HepG2 (cell line): Measurements from ENCODE around the gene EMCN. TPM values are rescaled to one million over a fixed set of nuclear protein-coding genes. Genes with fewer than 3 reads are reported as not detected.

ENCODE experiments used
- ATAC-seq: fragments of 200-7000 bp; cut with Tn5 transposase; 3 replicates; pipeline ENCODE4 v1.9.1; 2020; ENCODE audit warnings: mild to moderate bottlenecking, moderate library complexity
- BruUV-seq: library from RNA; stranded (reverse); fragments of 400-500 nt; replicated peaks from 2 replicates; lab custom pipeline; 2021; lab: Mats Ljungman, UMichigan
- CTCF ChIA-PET: fragments of 300-600 bp; formaldehyde crosslinking; extraction: SDS; loops from one replicate; lab custom pipeline; 2021; ENCODE audit warnings: low total read pairs, inconsistent platforms, low intra/inter-chr PET ratio; lab: Yijun Ruan, JAX
- POLR2A ChIA-PET: fragments of 350-600 bp; sonication (Branson Sonifier 250); formaldehyde crosslinking; loops from one replicate; lab custom pipeline; 2020; ENCODE audit warnings: antibody characterized with exemption, inconsistent platforms; lab: Yijun Ruan, JAX
- DNase-seq: peaks from one replicate; pipeline ENCODE4 v3.0.0-alpha.2; 2015; ENCODE audit warnings: low spot score
- FAIRE-seq: peaks from 3 replicates; lab custom pipeline; 2011; peaks lifted over from hg19 to GRCh38; lab: Jason Lieb, UNC
- H2AFZ ChIP-seq: one replicate; pipeline ENCODE4 v1.6.1; 2011; ENCODE audit warnings: low read length, inconsistent platforms
- H3K27ac ChIP-seq: fragments of 300-600 bp; 3 replicates; pipeline ENCODE4 v1.8.0; 2011; ENCODE audit warnings: mixed run types, mild to moderate bottlenecking, mixed read lengths, low read length, inconsistent platforms; ENCODE audit not compliant: insufficient read depth; ENCODE audit errors: extremely low read length
- H3K27me3 ChIP-seq, 2 experiments: fragments of 200-600 bp in 1 of 2; 2 replicates in 1 of 2; 3 replicates in 1 of 2; pipeline versions ENCODE4 v1.6.0 to v1.8.0; 2011; ENCODE audit warnings: low read length in 2 of 2, mild to moderate bottlenecking in 2 of 2, moderate library complexity in 2 of 2, inconsistent platforms in 1 of 2; ENCODE audit not compliant: insufficient read depth in 2 of 2, control insufficient read depth in 1 of 2
- H3K36me3 ChIP-seq, 2 experiments: fragments of 200-600 bp in 1 of 2; replicated peaks in 1 of 2; 2 replicates in 1 of 2; 3 replicates in 1 of 2; pipeline versions ENCODE4 v1.5.1 to v1.8.0; 2011; ENCODE audit warnings: low read length in 2 of 2, inconsistent platforms in 1 of 2; ENCODE audit not compliant: insufficient read depth in 2 of 2, control insufficient read depth in 1 of 2
- H3K4me1 ChIP-seq: 2 replicates; pipeline ENCODE4 v1.5.1; 2012; ENCODE audit warnings: low read length, inconsistent platforms; ENCODE audit not compliant: insufficient read depth
- H3K4me2 ChIP-seq: 2 replicates; pipeline ENCODE4 v1.6.0; 2011; ENCODE audit warnings: low read depth, low read length, inconsistent platforms
- H3K4me3 ChIP-seq, 3 experiments: fragments of 200-600 bp in 1 of 3; sonication (generic), shearing (Covaris generic) in 1 of 3; replicated peaks in 1 of 3; 2 replicates each; pipeline ENCODE4 v1.5.1; 2011 to 2016; ENCODE audit warnings: low read length in 3 of 3, inconsistent platforms in 2 of 3, low read depth in 2 of 3, mild to moderate bottlenecking in 2 of 3, control low read depth in 1 of 3, mixed read lengths in 1 of 3; ENCODE audit not compliant: insufficient read depth in 1 of 3
- H3K79me2 ChIP-seq: one replicate; pipeline ENCODE4 v1.6.1; 2011; ENCODE audit warnings: low read length, inconsistent platforms; ENCODE audit not compliant: insufficient read depth
- H3K9ac ChIP-seq: 2 replicates; pipeline ENCODE4 v1.6.0; 2011; ENCODE audit warnings: mild to moderate bottlenecking, low read depth, low read length, inconsistent platforms; ENCODE audit not compliant: insufficient read depth
- H3K9me3 ChIP-seq: 2 replicates; pipeline ENCODE4 v1.5.1; 2012; ENCODE audit warnings: mild to moderate bottlenecking, low read length
- H4K20me1 ChIP-seq: 2 replicates; pipeline ENCODE4 v1.6.0; 2011; ENCODE audit warnings: inconsistent platforms, mild to moderate bottlenecking, low read length, moderate library complexity; ENCODE audit not compliant: insufficient read depth
- HES4 ChIP-seq: sonication (generic); formaldehyde crosslinking; IDR thresholded peaks from 2 replicates; pipeline ENCODE4 v1.9.0; 2021; ENCODE audit warnings: mild to moderate bottlenecking, missing genetic modification reagents, borderline replicate concordance
- JARID2 ChIP-seq: sonication (generic); formaldehyde crosslinking; IDR thresholded peaks from 2 replicates; pipeline ENCODE4 v1.8.1; 2023; ENCODE audit warnings: missing genetic modification reagents, inconsistent platforms; ENCODE audit not compliant: insufficient replicate concordance
- KDM5A ChIP-seq: fragments of 200-600 bp; sonication (generic); IDR thresholded peaks from 2 replicates; pipeline ENCODE4 v1.7.0; 2018; ENCODE audit warnings: antibody characterized with exemption, mild to moderate bottlenecking, low read length, borderline replicate concordance
- MTA1 ChIP-seq: sonication (generic); formaldehyde crosslinking; IDR thresholded peaks from 2 replicates; pipeline ENCODE4 v1.4.0; 2020; ENCODE audit warnings: missing genetic modification reagents, mild to moderate bottlenecking, borderline replicate concordance
- RARA ChIP-seq: IDR thresholded peaks from 2 replicates; pipeline ENCODE4 v1.6.1; 2016; ENCODE audit warnings: missing genetic modification reagents, missing compliant biosample characterization
- ZBTB14 ChIP-seq: sonication (generic); formaldehyde crosslinking; IDR thresholded peaks from 2 replicates; pipeline ENCODE4 v1.4.0; 2020; ENCODE audit warnings: missing genetic modification reagents
- ZFYVE20 ChIP-seq: sonication (generic); formaldehyde crosslinking; IDR thresholded peaks from 2 replicates; pipeline ENCODE4 v1.8.0; 2023; ENCODE audit warnings: low read depth, mild to moderate bottlenecking, moderate library complexity, missing genetic modification reagents, borderline replicate concordance
- ZNF235 ChIP-seq: sonication (generic); formaldehyde crosslinking; IDR thresholded peaks from 2 replicates; pipeline ENCODE4 v1.8.1; 2023; ENCODE audit warnings: mild to moderate bottlenecking, missing genetic modification reagents, borderline replicate concordance
- ZNF468 ChIP-seq: sonication (generic); formaldehyde crosslinking; IDR thresholded peaks from 2 replicates; pipeline ENCODE4 v1.8.0; 2022; ENCODE audit warnings: mild to moderate bottlenecking, moderate library complexity, missing genetic modification reagents
- ZNF790 ChIP-seq: sonication (generic); formaldehyde crosslinking; IDR thresholded peaks from 2 replicates; pipeline ENCODE4 v1.8.0; 2022; ENCODE audit warnings: missing genetic modification reagents, mild to moderate bottlenecking, borderline replicate concordance
- WGBS: methylation state at CpG from one replicate; pipeline ENCODE4 v1.1.6; 2017; ENCODE audit warnings: low lambda C conversion rate; 5-methylcytosine and 5-hydroxymethylcytosine counted together
- in situ Hi-C: cut with HindIII; loops from 2 replicates; pipeline ENCODE4 v1.10.0; 2017; ENCODE audit warnings: low pct_unique_long_range_greater_than_20kb; ENCODE audit not compliant: extremely low pct_ligation_motif_present
- intact Hi-C: fragments of 100-400 bp; cut with micrococcal nuclease; formaldehyde crosslinking; loops from one replicate; pipeline ENCODE4 v1.10.0; 2022; ENCODE audit not compliant: unreplicated experiment
- polyA plus RNA-seq, 8 experiments: library from polyadenylated mRNA; depleted of rRNA in 3 of 8; stranded (reverse) in 7 of 8; unstranded in 1 of 8; fragments of >200 nt; fragmentation: Illumina TruSeq in 4 of 8; extraction: Trizol in 4 of 8; gene quantifications; 2 replicates each; pipeline versions ENCODE4 v1.2.1 to v1.2.3, GENCODE V29; 2011 to 2016; ENCODE audit warnings: low read depth in 4 of 8, missing spikeins in 1 of 8, mixed read lengths in 1 of 8; ENCODE audit not compliant: insufficient read depth in 1 of 8
- total RNA-seq, 5 experiments: library from RNA; depleted of rRNA; stranded (reverse); fragments of >200 nt; fragmentation: Illumina TruSeq; extraction: Trizol; gene quantifications; 2 replicates each; pipeline ENCODE4 v1.2.3, GENCODE V29; 2016; ENCODE audit warnings: low read depth in 1 of 5

The EMCN gene
- total and polyA plus RNA-seq, 2 of the 13 experiments (the other 11 are each of a cell fraction or from before 2014, with no cell fraction given), result not detected

DNA sequence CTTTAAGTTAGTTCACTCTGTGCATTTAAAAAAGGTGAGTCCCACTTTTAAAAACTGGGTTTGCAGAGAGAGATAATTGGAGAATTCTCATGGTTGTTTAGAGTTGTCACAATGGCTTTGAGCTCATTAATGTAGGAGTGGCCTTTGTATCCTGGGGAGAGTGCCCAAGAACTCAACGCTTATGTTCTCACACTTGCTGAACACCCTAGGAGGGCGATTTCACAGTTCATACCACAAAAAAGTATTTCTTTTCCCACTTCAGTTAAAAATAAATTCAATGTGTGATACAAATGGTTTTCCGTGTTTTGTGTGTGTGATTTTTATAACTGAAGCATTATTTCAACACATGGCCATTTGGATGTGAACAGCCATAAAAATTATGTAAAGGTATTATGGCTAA lies 8.4 kb downstream of the EMCN start:
- no peaks in the 10 kb centered on the region for H3K27me3 ChIP-seq
- H3K4me1 ChIP-seq, result no peaks in the 10 kb centered on the region
- no peak overlapping the region for H2AFZ ChIP-seq
- H3K9me3 ChIP-seq, result no peaks in the 10 kb centered on the region
- TF ChIP-seq MTA1 (CRISPR knock-in tag) (no peak), ZNF468 (CRISPR knock-in tag) (no peak), ZNF235 (CRISPR knock-in tag) (no peak), ZBTB14 (CRISPR knock-in tag) (no peak), ZNF790 (CRISPR knock-in tag) (no peak), RARA (no peak), KDM5A (no peak), JARID2 (CRISPR knock-in tag) (no peak), HES4 (CRISPR knock-in tag) (no peak), ZFYVE20 (CRISPR knock-in tag) (no peak)
- TF ChIP-seq, all 625 proteins: peak for 0
- no peak overlapping the region for H3K4me3 ChIP-seq
- in situ Hi-C loops (no loop called here), intact Hi-C loops (no loop called here)
- no TSS peak for BruUV-seq
- H3K9ac ChIP-seq, result no peak overlapping the region
- no peaks in the 10 kb centered on the region for H3K36me3 ChIP-seq
- ChIA-PET CTCF (no interaction called here), POLR2A (no interaction called here)
- no peak for DNase-seq
- no peak for FAIRE-seq
- WGBS, result 0% methylated on average over 3 of the region's 3 CpGs
- H3K4me2 ChIP-seq, result no peak overlapping the region
- no peak for ATAC-seq
- no peaks in the 10 kb centered on the region for H4K20me1 ChIP-seq
- no peak overlapping the region for H3K27ac ChIP-seq
- H3K79me2 ChIP-seq, result no peaks in the 10 kb centered on the region
